ENCODE results near the gene TRIM74.
A peak's percentile ranks its signal among the peaks of the same experiment; 100 is the strongest.
"Not testable (repeated sequence)": the region's sequence is repeated elsewhere in the genome, so short reads cannot be mapped to it uniquely, and the experiment has no call there.

Gene TRIM74

GRCh38 chr7:72924386-72924732 lies 44.9 kb downstream of the TRIM74 start:
- Histone ChIP-seq H3K4me3 (IDR thresholded peaks at IDR 0.05; ENCODE audit: insufficient read depth, low read depth, low read length) (no peak overlapping the region), H3K27ac (peak overlapping the region; percentile 84), H3K27me3 (ENCODE audit: insufficient read depth, low read depth) (no peaks in the 10 kb centered on the region), H4K20me1 (ENCODE audit: insufficient read depth) (0 out of 2 replicates have a peak, but pooled peaks cover 3% of the 10 kb centered on the region), H3K4me1 (ENCODE audit: low read depth, poor library complexity, severe bottlenecking) (peaks cover 22% of the 10 kb centered on the region), H2AFZ (ENCODE audit: low read depth) (peak overlapping the region; percentile 60), H3K9ac (peak overlapping the region; percentile 89), H3K4me2 (peak overlapping the region; percentile 59), H3K36me3 (ENCODE audit: insufficient read depth) (peaks cover 8% of the 10 kb centered on the region; the same call in 1 of the 2 replicates), H3K79me2 (ENCODE audit: insufficient read depth, low read depth) (peaks cover 44% of the 10 kb centered on the region)
- no peak for TF ChIP-seq CTCF (conservative IDR thresholded peaks at IDR 0.05; ENCODE audit: low read depth, low read length)

GRCh38 chr7:72919256-72919775 lies 50.0 kb downstream of the TRIM74 start:
- Histone ChIP-seq H3K36me3 (ENCODE audit: insufficient read depth) (no peaks in the 10 kb centered on the region), H3K4me2 (no peak overlapping the region), H3K27me3 (ENCODE audit: insufficient read depth, low read depth) (no peaks in the 10 kb centered on the region), H3K27ac (no peak overlapping the region), H3K4me3 (IDR thresholded peaks at IDR 0.05; ENCODE audit: insufficient read depth, low read depth, low read length) (no peak overlapping the region), H3K4me1 (ENCODE audit: low read depth, poor library complexity, severe bottlenecking) (peaks cover 6% of the 10 kb centered on the region), H3K79me2 (ENCODE audit: insufficient read depth, low read depth) (peaks cover 51% of the 10 kb centered on the region), H4K20me1 (ENCODE audit: insufficient read depth) (0 out of 2 replicates have a peak, but pooled peaks cover 14% of the 10 kb centered on the region), H2AFZ (ENCODE audit: low read depth) (no peak overlapping the region), H3K9ac (no peak overlapping the region)
- no peak for TF ChIP-seq CTCF (conservative IDR thresholded peaks at IDR 0.05; ENCODE audit: low read depth, low read length)

- not testable (repeated sequence) for H3K4me2 ChIP-seq; H2AFZ ChIP-seq (ENCODE audit: low read depth); H3K27me3 ChIP-seq (ENCODE audit: insufficient read depth, low read depth); H3K36me3 ChIP-seq (ENCODE audit: insufficient read depth); H3K4me3 ChIP-seq (IDR thresholded peaks at IDR 0.05; ENCODE audit: insufficient read depth, low read depth, low read length); H3K9ac ChIP-seq; H3K4me1 ChIP-seq (ENCODE audit: low read depth, poor library complexity, severe bottlenecking); H3K27ac ChIP-seq
- Histone ChIP-seq H3K79me2 (ENCODE audit: insufficient read depth, low read depth) (peaks cover 27% of the 10 kb centered on the region; the same call in 1 of the 2 replicates), H4K20me1 (ENCODE audit: insufficient read depth) (0 out of 2 replicates have a peak, but pooled peaks cover 11% of the 10 kb centered on the region)
- peak; percentile 91 for TF ChIP-seq CTCF (conservative IDR thresholded peaks at IDR 0.05; ENCODE audit: low read depth, low read length)
Observed at GRCh38 chr7:72914756-72915525, 54.3 kb downstream of the TRIM74 start.

DNA sequence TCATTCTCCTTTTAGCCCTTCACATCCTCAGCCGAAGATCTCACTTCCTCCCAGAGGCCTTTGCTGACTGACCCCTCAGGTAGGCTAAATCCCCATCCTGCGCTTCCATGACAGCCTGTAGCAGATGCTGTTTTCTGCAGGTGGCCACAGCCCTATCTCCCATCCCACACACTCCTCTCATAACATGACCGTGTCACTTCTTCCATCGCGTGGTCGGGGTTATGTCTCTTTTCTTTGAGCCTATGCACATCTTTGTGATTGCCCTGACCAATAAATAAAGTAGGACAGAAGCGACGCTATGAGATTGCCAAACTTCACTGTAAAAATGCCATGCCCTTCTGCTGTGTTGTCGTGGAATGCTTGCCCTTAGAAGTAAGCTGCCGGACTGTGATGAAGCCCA lies 55.5 kb downstream of the TRIM74 start:
- not testable (repeated sequence) for H3K27me3 ChIP-seq (ENCODE audit: insufficient read depth, low read depth); H3K4me2 ChIP-seq; H2AFZ ChIP-seq (ENCODE audit: low read depth); H3K36me3 ChIP-seq (ENCODE audit: insufficient read depth); H3K4me3 ChIP-seq (IDR thresholded peaks at IDR 0.05; ENCODE audit: insufficient read depth, low read depth, low read length); H3K9ac ChIP-seq; H3K27ac ChIP-seq; H3K4me1 ChIP-seq (ENCODE audit: low read depth, poor library complexity, severe bottlenecking)
- Histone ChIP-seq H4K20me1 (ENCODE audit: insufficient read depth) (0 out of 2 replicates have a peak, but pooled peaks cover 11% of the 10 kb centered on the region), H3K79me2 (ENCODE audit: insufficient read depth, low read depth) (peaks cover 34% of the 10 kb centered on the region; the same call in 1 of the 2 replicates)

- H3K79me2 ChIP-seq (ENCODE audit: insufficient read depth, low read depth): peaks cover 37% of the 10 kb centered on the region; the same call in 1 of the 2 replicates
- H4K20me1 ChIP-seq (ENCODE audit: insufficient read depth); H2AFZ ChIP-seq (ENCODE audit: low read depth); H3K4me3 ChIP-seq (IDR thresholded peaks at IDR 0.05; ENCODE audit: insufficient read depth, low read depth, low read length); H3K9ac ChIP-seq; H3K36me3 ChIP-seq (ENCODE audit: insufficient read depth); H3K27ac ChIP-seq; H3K4me2 ChIP-seq; H3K27me3 ChIP-seq (ENCODE audit: insufficient read depth, low read depth); H3K4me1 ChIP-seq (ENCODE audit: low read depth, poor library complexity, severe bottlenecking): not testable (repeated sequence)
Observed at GRCh38 chr7:72911395-72911794, 57.9 kb downstream of the TRIM74 start.

All from KMS-11 (cell line).